Airway epithelial cell (primary cell): Measurements from ENCODE around the gene KCTD15. TPM values are rescaled to one million over a fixed set of nuclear protein-coding genes. Genes with fewer than 3 reads are reported as not detected.

Source experiments
- total RNA-seq: library from RNA; depleted of rRNA; stranded (reverse); fragments of >200 nt; gene quantifications from 2 replicates; pipeline ENCODE4 v1.2.3, GENCODE V29; 2015

The KCTD15 gene
- total RNA-seq = 62.4 and 79.9 TPM in 2 replicates

GRCh38 chr19:33796164-33796875, at the start of gene KCTD15:
Gene KCTD15, plus strand, starts transcription at chr19:33796870. Its CDS starts 3,585 bp downstream, at chr19:33800455.

Other genes with a start within 250 kb of the KCTD15 start
- 0.42 TPM in 1 of 2 replicates, not detected in the other for gene CHST8, start 174.9 kb upstream of the KCTD15 start, total RNA-seq